ENCODE data around the gene MEGF11. TPM values are rescaled to one million over a fixed set of nuclear protein-coding genes. Genes with fewer than 3 reads are reported as not detected.

The MEGF11 gene
- total RNA-seq, 1 experiment from 2014 or later = 0.09 TPM

GRCh38 chr15:65949491-65949890, 304.1 kb downstream of the MEGF11 start:
- POLR2A ChIA-PET = no interaction called here
- no peak for TF ChIP-seq CTCF (IDR thresholded peaks at IDR 0.05; ENCODE audit: unreplicated experiment)
- Mint-ChIP-seq H3K9me3 (ENCODE audit: unreplicated experiment) (no peaks in the 10 kb centered on the region), H3K4me1 (ENCODE audit: insufficient read depth, unreplicated experiment) (peaks cover 5% of the 10 kb centered on the region), H3K4me3 (ENCODE audit: unreplicated experiment) (no peak overlapping the region), H3K27ac (ENCODE audit: low read depth, unreplicated experiment) (no peak overlapping the region), H3K27me3 (ENCODE audit: insufficient read depth, unreplicated experiment) (peaks cover 28% of the 10 kb centered on the region), H3K36me3 (ENCODE audit: insufficient read depth, unreplicated experiment) (peaks cover 4% of the 10 kb centered on the region)
- CTCF ChIA-PET = no interaction called here
- DNase-seq (ENCODE audit: unreplicated experiment) = no peak
- no TSS peak for BruUV-seq (replicated peaks)
- intact Hi-C loops (cut with micrococcal nuclease) = no loop called here

- Mint-ChIP-seq H3K4me3 (ENCODE audit: unreplicated experiment) (no peak overlapping the region), H3K36me3 (ENCODE audit: insufficient read depth, unreplicated experiment) (peaks cover 4% of the 10 kb centered on the region), H3K27ac (ENCODE audit: low read depth, unreplicated experiment) (no peak overlapping the region), H3K9me3 (ENCODE audit: unreplicated experiment) (no peaks in the 10 kb centered on the region), H3K27me3 (ENCODE audit: insufficient read depth, unreplicated experiment) (peaks cover 28% of the 10 kb centered on the region), H3K4me1 (ENCODE audit: insufficient read depth, unreplicated experiment) (peaks cover 5% of the 10 kb centered on the region)
- TF ChIP-seq CTCF (IDR thresholded peaks at IDR 0.05; ENCODE audit: unreplicated experiment) = no peak
- CTCF ChIA-PET = no interaction called here
- no peak for DNase-seq (ENCODE audit: unreplicated experiment)
- BruUV-seq (replicated peaks) = no TSS peak
- intact Hi-C loops (cut with micrococcal nuclease) = no loop called here
- POLR2A ChIA-PET = no interaction called here
Measured at GRCh38 chr15:65949011-65949410, 304.5 kb downstream of the MEGF11 start.

GRCh38 chr15:65948383-65948782, 305.2 kb downstream of the MEGF11 start:
- TF ChIP-seq CTCF (IDR thresholded peaks at IDR 0.05; ENCODE audit: unreplicated experiment) = no peak
- intact Hi-C loops (cut with micrococcal nuclease) = no loop called here
- peaks cover 28% of the 10 kb centered on the region for H3K27me3 Mint-ChIP-seq (ENCODE audit: insufficient read depth, unreplicated experiment)

GRCh38 chr15:65947041-65947440, 306.5 kb downstream of the MEGF11 start:
- Mint-ChIP-seq H3K36me3 (ENCODE audit: insufficient read depth, unreplicated experiment) (peaks cover 4% of the 10 kb centered on the region), H3K27me3 (ENCODE audit: insufficient read depth, unreplicated experiment) (peaks cover 28% of the 10 kb centered on the region), H3K9me3 (ENCODE audit: unreplicated experiment) (no peaks in the 10 kb centered on the region), H3K4me1 (ENCODE audit: insufficient read depth, unreplicated experiment) (peaks cover 5% of the 10 kb centered on the region), H3K4me3 (ENCODE audit: unreplicated experiment) (no peak overlapping the region), H3K27ac (ENCODE audit: low read depth, unreplicated experiment) (no peak overlapping the region)
- ChIA-PET POLR2A (no interaction called here), CTCF (no interaction called here)
- BruUV-seq (replicated peaks) = no TSS peak
- DNase-seq (ENCODE audit: unreplicated experiment) = no peak
- TF ChIP-seq CTCF (IDR thresholded peaks at IDR 0.05; ENCODE audit: unreplicated experiment) = no peak
- intact Hi-C loops (cut with micrococcal nuclease) = no loop called here

More at GRCh38 chr15:65948383-65948782, 305.2 kb downstream of the MEGF11 start:
- CTCF ChIA-PET = interaction anchor here (0.6 kb wide), 2 partner anchors 323 to 340 kb away, joined by 3 read pairs; no protein-coding TSS in a partner anchor
- DNase-seq (ENCODE audit: unreplicated experiment) = no peak
- no TSS peak for BruUV-seq (replicated peaks)
- POLR2A ChIA-PET = no interaction called here
- Mint-ChIP-seq H3K9me3 (ENCODE audit: unreplicated experiment) (no peaks in the 10 kb centered on the region), H3K36me3 (ENCODE audit: insufficient read depth, unreplicated experiment) (peaks cover 4% of the 10 kb centered on the region), H3K4me3 (ENCODE audit: unreplicated experiment) (no peak overlapping the region), H3K4me1 (ENCODE audit: insufficient read depth, unreplicated experiment) (peaks cover 5% of the 10 kb centered on the region), H3K27ac (ENCODE audit: low read depth, unreplicated experiment) (no peak overlapping the region)
